ENCODE measurements around the gene RCOR1.
"Not testable (repeated sequence)": the region's sequence is repeated elsewhere in the genome, so short reads cannot be mapped to it uniquely, and the experiment has no call there.

The RCOR1 gene

GRCh38 chr14:102751088-102751487 lies 158.6 kb downstream of the RCOR1 start:
- no peak for ATAC-seq (replicated peaks)
- no peak for DNase-seq
- no peak overlapping the region for H3K4me3 Mint-ChIP-seq
- peaks cover 28 to 38% of the 10 kb centered on the region in 2 donors for H3K4me1 Mint-ChIP-seq
- H3K27me3 Mint-ChIP-seq: no peaks in the 10 kb centered on the region
- no peaks in the 10 kb centered on the region for H3K9me3 Mint-ChIP-seq
- H3K27ac Mint-ChIP-seq: peak overlapping the region; percentile 75
- peaks cover 20 to 31% of the 10 kb centered on the region in 2 donors for H3K36me3 Mint-ChIP-seq

- Mint-ChIP-seq H3K27me3 (no peaks in the 10 kb centered on the region), H3K9me3 (peaks cover 0 to 2% of the 10 kb centered on the region in 2 donors)
- no peak for DNase-seq
Measured at GRCh38 chr14:102752239-102752847, 159.9 kb downstream of the RCOR1 start.

GRCh38 chr14:102754370-102755262 lies 162.2 kb downstream of the RCOR1 start:
- no peaks in the 10 kb centered on the region for H3K27me3 Mint-ChIP-seq

More at GRCh38 chr14:102752239-102752847, 159.9 kb downstream of the RCOR1 start:
- no peak for ATAC-seq (replicated peaks)
- Mint-ChIP-seq H3K36me3 (peaks cover 16 to 28% of the 10 kb centered on the region in 2 donors), H3K4me3 (no peak overlapping the region), H3K4me1 (peaks cover 32 to 50% of the 10 kb centered on the region in 2 donors), H3K27ac (peak overlapping the region; percentile 37)

GRCh38 chr14:102757646-102758045 lies 165.2 kb downstream of the RCOR1 start:
- peak overlapping the region in 1 of 2 donors; percentile 29 for H3K4me3 Mint-ChIP-seq
- peak overlapping the region; percentile 79 for H3K27ac Mint-ChIP-seq
- DNase-seq (no peak), ATAC-seq (replicated peaks) (no peak)
- peaks cover 56 to 72% of the 10 kb centered on the region in 2 donors for H3K4me1 Mint-ChIP-seq
- H3K9me3 Mint-ChIP-seq: peaks cover 0 to 4% of the 10 kb centered on the region in 2 donors
- H3K27me3 Mint-ChIP-seq: no peaks in the 10 kb centered on the region
- H3K36me3 Mint-ChIP-seq: peaks cover 4 to 17% of the 10 kb centered on the region in 2 donors

More at GRCh38 chr14:102754370-102755262, 162.2 kb downstream of the RCOR1 start:
- DNase-seq: peak; percentile 63
- peaks cover 0 to 4% of the 10 kb centered on the region in 2 donors for H3K9me3 Mint-ChIP-seq
- H3K4me1 Mint-ChIP-seq: peaks cover 50 to 71% of the 10 kb centered on the region in 2 donors
- peak; percentile 91 to 92 for ATAC-seq (replicated peaks)
- H3K36me3 Mint-ChIP-seq: peaks cover 8 to 24% of the 10 kb centered on the region in 2 donors
- peak overlapping the region; percentile 96 for H3K27ac Mint-ChIP-seq
- peak overlapping the region; percentile 66 to 73 for H3K4me3 Mint-ChIP-seq

- H3K9me3 Mint-ChIP-seq: peaks cover 0 to 4% of the 10 kb centered on the region in 2 donors
- H3K27me3 Mint-ChIP-seq: no peaks in the 10 kb centered on the region
- no peak overlapping the region for H3K27ac Mint-ChIP-seq
- peaks cover 4 to 13% of the 10 kb centered on the region in 2 donors for H3K36me3 Mint-ChIP-seq
- no peak for DNase-seq
- no peak overlapping the region for H3K4me3 Mint-ChIP-seq
- H3K4me1 Mint-ChIP-seq: peaks cover 51 to 68% of the 10 kb centered on the region in 2 donors
- no peak for ATAC-seq (replicated peaks)
Measured at GRCh38 chr14:102758087-102758486, 165.6 kb downstream of the RCOR1 start.

GRCh38 chr14:102759456-102760187 lies 167.2 kb downstream of the RCOR1 start:
- Mint-ChIP-seq H3K4me3 (no peak overlapping the region), H3K9me3 (peaks cover 0 to 4% of the 10 kb centered on the region in 2 donors), H3K27ac (no peak overlapping the region), H3K4me1 (peaks cover 46 to 67% of the 10 kb centered on the region in 2 donors), H3K27me3 (no peaks in the 10 kb centered on the region), H3K36me3 (peaks cover 1 to 10% of the 10 kb centered on the region in 2 donors)
- ATAC-seq (replicated peaks) (no peak), DNase-seq (no peak)

GRCh38 chr14:102760496-102761193 lies 168.2 kb downstream of the RCOR1 start:
- H3K4me3 Mint-ChIP-seq: no peak overlapping the region
- peak overlapping the region; percentile 69 for H3K27ac Mint-ChIP-seq
- no peaks in the 10 kb centered on the region for H3K27me3 Mint-ChIP-seq
- H3K4me1 Mint-ChIP-seq: peaks cover 44 to 67% of the 10 kb centered on the region in 2 donors
- peaks cover 1 to 11% of the 10 kb centered on the region in 2 donors for H3K36me3 Mint-ChIP-seq
- DNase-seq: no peak
- no peak for ATAC-seq (replicated peaks)
- H3K9me3 Mint-ChIP-seq: peaks cover 0 to 4% of the 10 kb centered on the region in 2 donors

- Mint-ChIP-seq H3K27ac (peak overlapping the region; percentile 69), H3K36me3 (peaks cover 3 to 13% of the 10 kb centered on the region in 2 donors), H3K4me3 (no peak overlapping the region), H3K9me3 (peaks cover 0 to 4% of the 10 kb centered on the region in 2 donors), H3K27me3 (no peaks in the 10 kb centered on the region), H3K4me1 (peaks cover 43 to 65% of the 10 kb centered on the region in 2 donors)
- ATAC-seq (replicated peaks): no peak
- no peak for DNase-seq
Measured at GRCh38 chr14:102761206-102761605, 168.8 kb downstream of the RCOR1 start.

- DNase-seq (peak; percentile 80), ATAC-seq (replicated peaks) (peak; percentile 82 to 84)
- H3K9me3 Mint-ChIP-seq: no peaks in the 10 kb centered on the region
- H3K36me3 Mint-ChIP-seq: peaks cover 4 to 6% of the 10 kb centered on the region in 2 donors
- H3K27me3 Mint-ChIP-seq: no peaks in the 10 kb centered on the region
- peak overlapping the region in 1 of 2 donors; percentile 56 for H3K4me3 Mint-ChIP-seq
- peak overlapping the region; percentile 89 for H3K27ac Mint-ChIP-seq
- peaks cover 46 to 63% of the 10 kb centered on the region in 2 donors for H3K4me1 Mint-ChIP-seq
Measured at GRCh38 chr14:102764220-102764671, 171.8 kb downstream of the RCOR1 start.

GRCh38 chr14:102765770-102766169 lies 173.3 kb downstream of the RCOR1 start:
- not testable (repeated sequence) for H3K9me3 Mint-ChIP-seq; H3K36me3 Mint-ChIP-seq; H3K27me3 Mint-ChIP-seq; H3K4me3 Mint-ChIP-seq; ATAC-seq (replicated peaks); DNase-seq
- Mint-ChIP-seq H3K27ac (peak overlapping the region; percentile 87), H3K4me1 (peaks cover 51 to 75% of the 10 kb centered on the region in 2 donors)

GRCh38 chr14:102768223-102769048 lies 176.0 kb downstream of the RCOR1 start:
- Mint-ChIP-seq H3K27ac (peak overlapping the region; percentile 98), H3K9me3 (peaks cover 4 to 5% of the 10 kb centered on the region in 2 donors), H3K4me1 (peaks cover 63 to 89% of the 10 kb centered on the region in 2 donors), H3K4me3 (peak overlapping the region; percentile 37 to 44), H3K27me3 (no peaks in the 10 kb centered on the region), H3K36me3 (peaks cover 4 to 10% of the 10 kb centered on the region in 2 donors)
- peak; percentile 79 for DNase-seq
- ATAC-seq (replicated peaks): peak; percentile 83 to 90

GRCh38 chr14:102769049-102769327 lies 176.5 kb downstream of the RCOR1 start:
- Mint-ChIP-seq H3K4me1 (peaks cover 62 to 89% of the 10 kb centered on the region in 2 donors), H3K27ac (peak overlapping the region; percentile 98), H3K9me3 (peaks cover 4 to 5% of the 10 kb centered on the region in 2 donors), H3K36me3 (peaks cover 4 to 10% of the 10 kb centered on the region in 2 donors), H3K4me3 (peak overlapping the region in 1 of 2 donors; percentile 13), H3K27me3 (no peaks in the 10 kb centered on the region)
- no peak for DNase-seq
- no peak for ATAC-seq (replicated peaks)

Measured in stimulated activated naive B cell treated with anti-CD40 and anti-IgM and Interleukin-4, amounts not matched to agents 10 μg/mL and 1 μg/mL and 100 μg/mL, for 72 hours (primary cell).